ENCODE measurements around the gene MAN2B2. TPM values are rescaled to one million over a fixed set of nuclear protein-coding genes. Genes with fewer than 3 reads are reported as not detected.

The MAN2B2 gene
- total RNA-seq, 1 donor from 2014 or later, result 31.8 TPM

DNA sequence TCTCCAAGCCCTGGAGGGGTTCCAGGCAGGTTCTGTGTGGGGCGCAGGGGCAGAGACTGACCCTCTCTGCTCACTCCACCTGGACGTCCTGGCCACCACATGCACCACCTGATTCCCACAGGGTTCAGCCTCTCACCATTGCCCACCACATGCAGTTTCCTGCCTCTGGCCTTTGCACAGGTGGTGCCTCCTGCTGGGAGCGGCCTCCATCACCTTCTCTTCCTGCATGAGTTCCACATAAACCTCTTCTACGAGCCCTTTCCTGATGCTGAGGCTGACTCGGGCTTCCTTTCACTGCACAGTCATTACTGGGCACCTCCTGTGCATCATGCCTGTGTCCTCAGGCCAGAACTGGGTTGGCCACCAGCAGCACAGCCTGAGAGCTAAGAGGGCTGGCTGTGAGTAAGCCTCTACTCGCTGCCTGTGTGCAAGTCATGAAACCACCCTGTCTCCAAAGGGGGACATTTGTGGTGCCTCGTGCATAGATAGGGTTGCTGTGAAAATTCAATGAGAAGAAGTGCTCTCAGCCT, 19.9 kb downstream of the MAN2B2 start:
- no peak for DNase-seq (ENCODE audit: low read depth)

DNA sequence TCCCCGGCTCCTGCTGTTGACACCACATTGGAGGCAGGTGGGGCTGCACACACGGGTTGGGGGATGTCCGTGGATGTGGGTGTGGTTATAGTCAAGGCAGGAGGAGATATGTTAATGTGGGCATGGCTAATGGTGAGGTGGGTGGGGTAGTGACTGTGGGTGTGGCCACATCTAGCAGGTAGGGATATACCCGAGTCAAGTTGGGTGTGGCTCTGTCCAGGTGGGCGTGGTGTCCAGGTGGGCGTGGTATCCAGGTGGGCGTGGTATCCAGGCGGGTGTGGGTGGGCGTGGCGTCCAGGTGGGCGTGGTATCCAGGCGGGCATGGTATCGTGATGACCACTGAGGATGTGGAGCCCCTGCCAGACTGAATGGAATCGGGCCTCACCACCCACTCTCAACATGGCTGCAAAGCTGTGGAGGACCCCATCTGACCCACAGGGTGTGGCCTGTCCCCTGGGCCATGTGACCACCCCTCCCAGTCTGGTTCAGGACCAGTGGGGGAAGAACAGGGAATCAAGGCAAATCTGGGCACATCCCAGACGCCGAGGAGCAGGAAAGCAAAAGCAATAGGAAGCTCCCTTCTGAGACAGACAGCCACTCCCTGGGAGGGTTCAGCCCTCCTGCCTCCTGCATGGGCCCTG, 21.0 kb downstream of the MAN2B2 start:
- DNase-seq (ENCODE audit: low read depth), result no peak

DNA sequence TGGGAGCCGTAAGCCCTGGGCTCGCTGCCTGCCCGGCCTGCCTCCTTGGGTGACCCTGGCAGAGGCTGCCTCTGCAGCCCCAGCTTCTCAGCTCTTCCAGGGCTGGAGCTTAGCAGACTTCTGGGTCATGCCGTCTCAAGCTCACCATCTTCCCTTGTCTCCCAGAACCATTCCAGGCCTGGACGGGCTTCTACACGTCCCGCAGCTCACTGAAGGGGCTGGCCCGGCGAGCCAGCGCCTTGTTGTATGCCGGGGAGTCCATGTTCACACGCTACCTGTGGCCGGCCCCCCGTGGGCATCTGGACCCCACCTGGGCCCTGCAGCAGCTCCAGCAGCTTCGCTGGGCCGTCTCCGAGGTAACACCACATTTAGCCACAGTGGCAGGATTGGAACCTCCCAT, 22.0 kb downstream of the MAN2B2 start:
- DNase-seq (ENCODE audit: low read depth), result no peak

DNA sequence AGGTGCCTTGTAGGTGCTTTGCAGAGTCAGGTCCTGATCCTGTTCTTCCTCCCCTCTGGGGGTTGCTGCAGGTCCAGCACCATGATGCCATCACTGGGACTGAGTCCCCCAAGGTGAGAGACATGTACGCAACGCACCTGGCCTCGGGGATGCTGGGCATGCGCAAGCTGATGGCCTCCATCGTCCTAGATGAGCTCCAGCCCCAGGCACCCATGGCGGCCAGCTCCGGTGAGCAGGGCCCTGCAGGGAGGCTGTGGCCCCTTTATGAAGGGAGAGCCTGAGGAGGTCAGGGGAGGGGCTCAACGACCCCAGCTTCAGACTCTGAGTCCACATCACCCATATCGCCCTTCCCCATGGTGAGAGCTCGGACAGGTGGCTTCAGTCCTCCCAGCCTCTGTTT, 23.1 kb downstream of the MAN2B2 start:
- no peak for DNase-seq (ENCODE audit: low read depth)

DNA sequence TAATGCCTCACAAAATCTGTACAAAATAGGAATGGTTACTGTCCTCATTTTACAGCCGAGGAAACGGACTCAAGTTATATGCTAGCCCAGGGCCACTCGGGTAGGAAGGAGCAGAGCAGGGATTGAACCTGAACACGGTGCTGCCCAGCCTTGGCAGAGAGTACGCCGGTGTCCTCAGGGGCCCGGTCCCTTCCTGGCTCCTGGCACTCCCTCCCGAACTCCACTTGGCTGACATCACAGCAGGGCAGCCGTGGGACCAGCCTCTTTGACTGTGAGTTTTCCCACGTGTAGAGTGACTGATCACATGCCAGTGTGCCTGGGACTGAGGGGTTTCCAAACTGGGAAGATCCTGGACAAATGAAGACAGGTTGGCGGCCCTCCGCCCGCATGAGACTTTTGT, 23.7 kb downstream of the MAN2B2 start:
- no peak for DNase-seq (ENCODE audit: low read depth)

DNA sequence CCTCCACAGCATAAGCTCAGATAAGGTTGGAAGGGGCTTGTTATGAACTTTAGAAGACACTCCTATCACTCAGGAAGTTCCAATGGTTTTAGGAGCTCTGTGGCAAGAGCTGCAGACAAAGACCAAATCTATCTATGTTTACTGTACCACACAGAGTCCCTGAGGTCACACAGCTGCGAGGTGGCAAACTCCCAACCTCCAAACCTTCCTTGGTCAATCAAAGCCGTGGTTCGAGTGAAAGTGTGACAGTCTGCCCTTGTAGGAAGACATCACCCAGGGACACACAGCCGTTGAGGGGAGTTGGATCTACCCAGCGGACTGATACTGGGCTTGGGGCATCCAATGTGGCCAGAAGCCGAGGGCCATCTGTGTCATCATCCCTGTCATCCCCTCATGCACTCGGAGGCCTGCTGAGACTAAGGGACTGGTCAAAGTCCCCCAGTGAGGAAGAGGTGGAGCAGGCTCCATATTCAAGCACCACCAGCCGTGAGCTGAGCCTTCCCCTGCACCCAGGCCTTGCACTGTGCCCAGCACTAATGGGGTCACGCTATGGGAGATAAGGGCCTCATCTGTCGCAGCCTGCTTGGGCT, 26.8 kb downstream of the MAN2B2 start:
- DNase-seq (ENCODE audit: low read depth), result no peak

DNA sequence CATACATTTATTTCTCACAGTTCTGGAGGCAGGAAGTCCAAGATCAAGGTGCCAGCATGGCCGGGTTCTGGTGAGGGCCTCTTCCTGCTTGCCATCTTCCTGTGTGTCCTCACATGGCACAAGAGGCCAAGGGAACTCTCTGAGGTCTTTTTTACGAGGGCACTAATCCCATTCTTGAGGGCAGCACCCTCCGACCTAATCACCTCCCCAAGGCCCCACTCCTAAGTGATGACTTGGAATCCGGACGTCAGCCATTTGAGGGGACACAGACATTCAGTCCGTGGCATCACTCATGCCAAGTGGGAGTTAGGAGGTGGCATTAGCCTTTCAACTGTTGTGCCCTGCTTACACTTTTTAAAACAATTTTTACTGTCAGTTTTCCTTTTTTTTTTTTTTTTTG, 27.3 kb downstream of the MAN2B2 start:
- DNase-seq (ENCODE audit: low read depth), result no peak

DNA sequence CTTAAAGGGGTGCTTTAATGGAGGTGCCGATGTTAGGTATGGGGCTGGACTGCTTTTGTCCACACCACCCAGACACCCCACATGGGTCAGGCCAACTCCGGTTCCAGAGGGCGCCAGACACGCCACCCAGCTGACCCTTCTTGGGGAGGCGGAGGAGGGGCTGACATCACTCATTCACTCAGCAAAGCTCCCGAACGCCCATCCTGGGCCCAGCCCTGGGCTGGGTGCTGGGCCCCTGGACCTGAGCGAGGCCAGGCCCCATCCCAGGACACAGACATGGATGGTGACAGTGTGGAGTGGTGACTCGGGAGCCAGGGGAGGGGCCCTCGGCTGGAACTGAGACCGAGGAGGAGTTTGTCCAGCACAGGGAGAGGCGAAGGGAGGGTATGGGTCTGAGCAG, 28.1 kb downstream of the MAN2B2 start:
- no peak for DNase-seq (ENCODE audit: low read depth)

DNA sequence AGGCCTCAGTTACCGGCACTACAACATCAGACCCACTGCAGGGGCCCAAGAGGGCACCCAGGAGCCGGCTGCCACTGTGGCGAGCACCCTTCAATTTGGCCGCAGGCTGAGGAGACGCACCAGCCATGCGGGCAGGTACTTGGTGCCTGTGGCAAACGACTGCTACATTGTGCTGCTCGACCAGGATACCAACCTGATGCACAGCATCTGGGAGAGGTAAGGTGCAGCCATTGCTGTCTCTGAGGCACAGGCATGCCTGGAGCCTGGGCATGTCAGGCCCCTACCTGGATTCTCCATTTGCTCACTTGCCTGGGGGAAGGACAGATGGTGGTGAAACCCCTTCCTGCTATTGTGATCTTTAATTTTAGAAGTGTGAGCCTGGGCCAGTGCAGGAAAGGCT, 30.1 kb downstream of the MAN2B2 start:
- no peak for DNase-seq (ENCODE audit: low read depth)

DNA sequence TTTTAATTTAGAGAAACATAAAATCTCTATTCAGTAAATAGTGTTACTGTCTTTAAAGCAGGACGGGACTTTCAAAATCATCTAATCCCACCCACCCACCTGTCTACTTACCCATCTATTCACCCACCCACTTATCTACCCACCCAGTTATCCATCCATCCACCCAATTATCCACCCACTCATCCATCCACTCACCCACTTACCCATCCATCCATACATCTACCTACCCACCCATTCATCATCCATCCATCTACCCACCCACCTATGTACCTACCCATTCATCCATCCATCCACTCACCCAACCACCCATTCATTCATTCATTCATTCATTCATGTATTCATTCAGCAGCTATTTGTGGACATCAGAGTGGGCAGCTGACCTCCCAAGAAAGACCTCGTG, 30.6 kb downstream of the MAN2B2 start:
- no peak for DNase-seq (ENCODE audit: low read depth)

DNA sequence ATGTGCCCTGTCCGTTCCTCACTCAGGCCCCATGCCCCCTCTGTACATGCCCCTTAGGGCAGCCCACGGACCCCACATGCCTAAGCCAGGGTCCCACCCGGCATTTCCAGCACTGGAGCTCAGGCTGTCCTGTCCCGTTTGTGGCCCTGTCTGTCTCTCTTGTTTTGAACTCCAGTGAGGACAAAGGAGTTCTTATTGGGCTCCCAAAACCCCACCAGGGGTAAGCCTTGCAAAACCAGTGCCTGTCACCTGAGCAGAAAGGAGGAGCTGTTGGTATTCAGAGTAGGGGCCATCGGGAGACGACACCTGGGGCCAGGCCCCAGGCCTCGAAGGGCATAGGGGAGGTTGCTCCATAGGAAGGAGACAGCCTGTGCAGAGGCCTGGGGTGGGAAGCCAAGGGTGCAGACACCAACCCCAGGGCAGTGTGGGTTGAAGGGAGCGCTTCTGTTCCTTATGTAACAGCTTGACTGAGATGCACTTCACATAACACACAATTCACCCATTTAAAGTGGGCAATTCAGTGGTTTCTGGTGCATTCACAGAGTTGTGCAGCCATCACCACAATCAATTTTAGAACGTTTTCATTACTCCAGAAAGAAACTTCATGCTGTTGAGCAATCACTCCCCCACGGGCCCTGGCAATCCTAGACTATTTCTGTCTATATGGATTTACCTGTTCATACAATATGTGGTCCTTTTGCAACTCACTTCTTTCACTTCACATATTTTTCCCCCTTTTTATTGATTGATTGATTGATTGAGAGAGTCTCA, 31.7 kb downstream of the MAN2B2 start:
- DNase-seq (ENCODE audit: low read depth), result no peak

DNA sequence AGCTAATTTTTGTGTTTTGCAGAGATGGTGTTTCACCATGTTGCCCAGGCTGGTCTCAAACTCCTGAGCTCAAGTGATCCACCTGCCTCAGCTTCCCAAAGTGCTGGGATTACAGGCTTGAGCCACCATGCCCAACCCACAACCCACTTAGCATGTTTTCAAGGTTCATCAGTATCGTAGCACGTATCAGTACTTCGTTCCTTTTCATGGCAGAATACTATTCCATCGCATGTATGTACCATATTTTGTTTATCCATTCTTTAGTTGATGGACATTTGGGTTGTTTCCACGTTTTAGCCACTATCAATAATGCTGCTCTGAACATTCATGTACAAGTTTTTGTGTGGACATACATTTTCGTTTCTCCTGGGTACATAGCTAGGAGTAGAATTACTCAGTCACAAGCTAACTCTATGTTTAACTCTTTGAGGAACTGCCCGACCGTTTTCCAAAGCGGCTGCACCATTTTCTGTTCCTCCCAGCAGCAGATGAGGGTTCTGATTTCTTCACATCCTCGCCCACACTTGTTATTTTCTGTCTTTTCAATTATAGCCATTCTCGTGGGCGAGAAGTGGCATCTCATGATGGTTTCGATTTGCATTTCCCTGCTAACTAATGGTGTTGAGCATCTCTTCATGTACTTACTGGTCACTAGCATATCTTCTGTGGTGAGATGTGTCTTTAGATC, 32.5 kb downstream of the MAN2B2 start:
- no peak for DNase-seq (ENCODE audit: low read depth)

DNA sequence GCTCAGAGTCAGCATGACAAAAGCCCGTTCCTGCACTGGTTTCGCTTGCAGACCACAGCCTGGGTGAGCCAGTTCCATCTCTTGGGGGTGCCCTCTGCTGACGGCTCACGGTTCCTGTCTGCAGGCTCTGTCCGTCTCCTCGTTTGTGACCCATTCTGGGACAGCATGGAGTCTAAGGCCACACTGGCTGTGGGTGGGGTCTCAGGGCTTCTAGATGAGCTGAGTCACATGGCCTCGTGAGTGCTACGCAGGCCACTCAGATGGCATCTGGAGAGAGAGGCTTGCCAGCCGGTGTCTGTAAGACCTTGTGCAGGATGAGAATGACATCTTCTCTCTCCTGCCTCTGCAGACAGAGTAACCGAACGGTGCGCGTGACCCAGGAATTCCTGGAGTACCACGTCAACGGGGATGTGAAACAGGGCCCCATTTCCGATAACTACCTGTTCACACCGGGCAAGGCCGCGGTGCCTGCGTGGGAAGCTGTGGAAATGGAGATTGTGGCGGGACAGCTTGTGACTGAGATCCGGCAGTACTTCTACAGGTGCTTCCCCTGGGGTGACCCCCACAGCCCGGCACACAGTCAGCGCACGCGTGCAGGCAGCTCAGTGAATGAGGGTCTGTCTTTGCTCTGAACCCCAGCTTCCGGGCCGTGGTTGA, 33.9 kb downstream of the MAN2B2 start:
- no peak for DNase-seq (ENCODE audit: low read depth)

DNA sequence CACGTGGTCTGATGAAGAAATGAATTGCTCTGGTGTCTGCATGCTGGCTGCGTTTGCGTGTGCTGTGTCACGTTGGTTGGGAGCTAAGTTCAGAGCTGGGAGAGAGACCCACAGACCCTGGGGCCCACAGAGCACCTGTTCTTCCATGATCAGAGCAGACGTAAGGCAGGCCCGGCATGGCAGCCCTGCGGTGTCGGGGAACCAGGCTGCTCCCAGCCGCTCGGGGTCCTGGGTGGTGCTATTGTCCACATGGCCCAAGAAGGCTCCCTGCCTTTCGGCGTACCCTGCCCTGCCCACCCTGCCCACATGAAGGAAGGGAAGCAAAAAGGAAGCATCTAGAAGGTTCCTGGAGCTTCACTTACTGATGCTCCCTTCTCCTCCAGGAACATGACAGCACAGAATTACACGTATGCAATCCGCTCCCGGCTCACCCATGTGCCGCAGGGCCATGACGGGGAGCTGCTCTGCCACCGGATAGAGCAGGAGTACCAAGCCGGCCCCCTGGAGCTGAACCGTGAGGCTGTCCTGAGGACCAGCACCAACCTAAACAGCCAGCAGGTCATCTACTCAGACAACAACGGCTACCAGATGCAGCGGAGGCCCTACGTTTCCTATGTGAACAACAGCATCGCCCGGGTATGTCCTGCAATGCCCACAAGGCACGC, 34.6 kb downstream of the MAN2B2 start:
- DNase-seq (ENCODE audit: low read depth), result no peak

DNA sequence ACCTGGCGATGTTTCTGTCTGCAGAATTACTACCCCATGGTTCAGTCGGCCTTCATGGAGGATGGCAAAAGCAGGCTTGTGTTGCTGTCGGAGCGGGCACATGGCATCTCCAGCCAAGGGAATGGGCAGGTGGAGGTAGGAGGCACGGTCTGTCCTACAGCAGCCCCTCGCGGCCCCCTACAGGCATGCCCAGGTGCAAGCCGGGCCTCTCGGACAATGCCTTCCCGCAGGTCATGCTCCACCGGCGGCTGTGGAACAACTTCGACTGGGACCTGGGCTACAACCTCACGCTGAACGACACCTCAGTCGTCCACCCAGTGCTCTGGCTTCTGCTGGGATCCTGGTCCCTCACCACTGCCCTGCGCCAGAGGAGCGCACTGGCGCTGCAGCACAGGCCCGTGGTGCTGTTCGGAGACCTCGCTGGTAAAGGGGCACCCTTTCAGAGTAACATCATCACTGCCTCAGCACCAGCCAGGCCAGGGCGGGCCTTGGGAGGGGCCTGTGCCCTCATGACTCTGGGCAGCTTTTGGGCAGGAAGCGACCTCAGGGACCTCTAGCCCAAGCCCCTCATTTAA, 36.0 kb downstream of the MAN2B2 start:
- DNase-seq (ENCODE audit: low read depth), result no peak

DNA sequence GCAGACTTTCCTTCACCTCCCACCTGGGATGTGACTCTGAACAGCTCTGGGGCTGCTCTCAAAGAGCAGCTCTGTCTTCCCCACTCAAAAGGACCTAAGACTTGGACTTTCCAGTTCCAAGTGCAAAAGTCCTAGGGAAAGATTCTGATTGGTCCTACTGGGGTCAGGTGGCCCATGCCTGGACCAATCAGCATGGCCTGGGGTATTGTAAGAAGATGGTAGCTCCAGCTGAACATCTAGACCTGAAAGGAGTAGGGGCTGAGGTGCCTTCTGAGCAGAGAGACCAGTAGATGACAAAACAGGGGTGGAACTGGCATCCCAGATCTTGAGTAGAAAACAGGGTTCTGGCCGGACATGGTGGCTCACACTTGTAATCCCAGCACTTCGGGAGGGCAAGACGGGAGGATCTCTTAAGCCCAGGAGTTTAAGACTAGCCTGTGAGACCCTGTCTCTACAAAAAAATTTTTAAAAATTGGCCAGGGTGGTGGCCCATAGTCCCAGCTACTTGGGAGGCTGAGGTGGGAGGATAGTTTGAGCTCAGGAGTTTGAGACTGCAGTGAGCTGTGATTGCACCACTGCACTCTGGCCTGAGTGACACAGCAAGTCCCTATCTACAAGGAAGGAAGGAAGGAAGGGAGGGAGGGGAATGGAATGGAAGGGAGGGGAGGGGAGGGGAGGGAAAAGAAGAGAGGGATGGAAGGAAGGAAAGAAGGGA, 38.1 kb downstream of the MAN2B2 start:
- DNase-seq (ENCODE audit: low read depth), result no peak

DNA sequence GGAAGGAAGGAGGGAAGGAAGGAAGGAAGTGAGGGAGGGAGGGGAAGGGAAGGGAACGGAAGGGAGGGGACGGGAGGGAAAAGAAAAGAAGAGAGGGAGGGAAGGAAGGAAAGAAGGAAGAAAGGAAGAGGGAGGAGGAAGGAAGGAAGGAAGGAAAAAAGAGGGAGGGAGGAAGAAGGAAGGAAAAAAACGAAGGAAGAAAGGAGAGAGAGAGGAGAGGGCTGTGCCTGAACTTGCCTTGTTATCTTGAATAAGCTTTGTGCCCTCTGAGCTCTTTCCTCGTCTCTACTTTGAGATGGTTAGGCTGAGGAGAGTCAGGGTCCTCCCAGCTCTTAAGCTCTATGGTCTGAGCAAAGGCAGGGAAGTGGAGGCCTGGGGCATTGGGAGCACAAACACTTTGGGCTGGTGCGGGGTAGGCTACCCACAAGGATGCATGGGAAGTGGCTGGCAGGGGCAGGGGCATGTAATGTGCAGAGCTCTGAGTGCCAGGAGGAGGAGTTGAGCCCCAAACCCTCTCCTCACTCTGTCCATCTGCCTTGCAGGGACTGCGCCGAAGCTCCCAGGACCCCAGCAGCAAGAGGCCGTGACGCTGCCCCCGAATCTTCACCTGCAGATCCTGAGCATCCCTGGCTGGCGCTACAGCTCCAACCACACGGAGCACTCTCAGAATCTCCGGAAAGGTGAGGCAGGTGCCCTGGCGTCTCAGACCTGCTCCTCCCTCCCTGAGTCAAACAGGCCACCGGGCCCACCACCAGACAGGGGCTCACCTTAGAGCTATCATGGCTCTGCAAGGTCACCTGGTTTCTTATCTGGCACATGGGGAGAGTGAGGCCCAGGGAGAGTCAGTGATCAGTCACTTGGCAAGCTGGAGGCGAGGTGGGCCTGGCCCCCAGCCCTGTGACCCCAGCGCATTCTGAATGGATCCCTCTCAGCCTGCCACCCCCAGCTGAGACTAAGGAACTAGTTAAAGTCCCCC, 39.0 kb downstream of the MAN2B2 start:
- DNase-seq (ENCODE audit: low read depth), result no peak

DNA sequence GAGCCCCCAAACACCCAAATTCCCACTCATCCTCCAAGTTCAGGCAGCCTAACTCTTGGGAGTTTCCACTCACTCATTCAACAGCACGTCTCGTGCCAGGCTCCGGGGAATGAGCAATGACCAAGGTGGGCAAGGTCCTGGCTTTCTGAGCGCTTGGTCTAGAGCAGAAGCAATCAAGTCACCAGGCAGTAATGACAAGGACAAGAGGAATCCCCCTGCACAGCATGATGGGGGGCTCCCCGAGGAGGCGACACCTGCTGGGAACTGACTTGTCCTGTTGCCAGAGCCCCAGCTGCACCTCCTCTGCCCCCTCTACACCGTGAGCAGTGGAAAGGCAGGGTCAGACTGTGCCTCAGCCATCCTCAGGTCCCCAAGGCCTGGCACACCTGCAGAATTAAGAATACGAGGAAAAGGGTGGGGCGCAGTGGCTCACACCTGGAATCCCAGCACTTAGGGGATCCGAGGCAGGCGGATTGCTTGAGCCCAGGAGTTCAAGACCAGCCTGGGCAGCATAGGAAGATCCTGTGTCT, 39.8 kb downstream of the MAN2B2 start:
- DNase-seq (ENCODE audit: low read depth), result no peak
